ENCODE data around the gene RPRML.
"Not testable (repeated sequence)": the region's sequence is repeated elsewhere in the genome, so short reads cannot be mapped to it uniquely, and the experiment has no call there.

The RPRML gene

GRCh38 chr17:46975287-46975686, 3.8 kb downstream of the RPRML start:
- DNase-seq = no peak

- DNase-seq = no peak
Measured at GRCh38 chr17:46974086-46974485, 5.0 kb downstream of the RPRML start.

- no peak for DNase-seq
Measured at GRCh38 chr17:46972346-46972745, 6.7 kb downstream of the RPRML start.

- DNase-seq = no peak
Measured at GRCh38 chr17:46971647-46972300, 7.3 kb downstream of the RPRML start.

GRCh38 chr17:46968896-46969295, 10.2 kb downstream of the RPRML start:
- no peak for DNase-seq

GRCh38 chr17:46968224-46968834, 10.7 kb downstream of the RPRML start:
- DNase-seq = no peak

- no peak for DNase-seq
Measured at GRCh38 chr17:46964315-46965265, 14.5 kb downstream of the RPRML start.

- no peak for DNase-seq
Measured at GRCh38 chr17:46963571-46963970, 15.5 kb downstream of the RPRML start.

GRCh38 chr17:46962374-46962790, 16.7 kb downstream of the RPRML start:
- no peak for DNase-seq

- no peak for DNase-seq
Measured at GRCh38 chr17:46960152-46960551, 18.9 kb downstream of the RPRML start.

GRCh38 chr17:46958041-46958591, 20.9 kb downstream of the RPRML start:
- DNase-seq = no peak

GRCh38 chr17:46953191-46953590, 25.9 kb downstream of the RPRML start:
- DNase-seq = not testable (repeated sequence)

- DNase-seq = no peak
Measured at GRCh38 chr17:46952115-46952514, 26.9 kb downstream of the RPRML start.

GRCh38 chr17:46951706-46952105, 27.3 kb downstream of the RPRML start:
- DNase-seq = no peak

GRCh38 chr17:46950997-46951621, 27.9 kb downstream of the RPRML start:
- no peak for DNase-seq

- DNase-seq = no peak
Measured at GRCh38 chr17:46950342-46950996, 28.6 kb downstream of the RPRML start.

GRCh38 chr17:46949291-46950174, 29.5 kb downstream of the RPRML start:
- DNase-seq = no peak

- DNase-seq = no peak
Measured at GRCh38 chr17:46948544-46948943, 30.5 kb downstream of the RPRML start.

- no peak for DNase-seq
Measured at GRCh38 chr17:46947216-46947615, 31.8 kb downstream of the RPRML start.

- peak; percentile 5 for DNase-seq
Measured at GRCh38 chr17:46944931-46945330, 34.1 kb downstream of the RPRML start.

Data from DMS153 (cell line).